ENCODE data around the gene TOM1L2. TPM values are rescaled to one million over a fixed set of nuclear protein-coding genes. Genes with fewer than 3 reads are reported as not detected.

The TOM1L2 gene
- total and polyA plus RNA-seq, 2 donors from 2014 or later = 28.2 to 59.4 TPM

- TF ChIP-seq CTCF (IDR thresholded peaks at IDR 0.05; ENCODE audit: borderline replicate concordance, extremely low read depth, insufficient read depth) = no peak
- H3K4me1 ChIP-seq (ENCODE audit: control insufficient read depth in 2 of 3, insufficient read depth in 2 of 3, low read depth in 1 of 3, low read length in 3 of 3) = peaks cover 5 to 44% (median 30%) of the 10 kb centered on the region in 3 donors
- no peaks in the 10 kb centered on the region for H3K27me3 ChIP-seq (ENCODE audit: control insufficient read depth, insufficient read depth, low read length)
- H3K9me3 ChIP-seq (ENCODE audit: control insufficient read depth in 2 of 3, insufficient read depth in 1 of 3, low read length in 3 of 3) = no peaks in the 10 kb centered on the region
- peak overlapping the region; percentile 71 to 78 for H3K27ac ChIP-seq (ENCODE audit: low read depth in 2 of 2, low read length in 2 of 2)
- no peak overlapping the region for H3K4me3 ChIP-seq (ENCODE audit: low read length in 3 of 3)
- H3K9ac ChIP-seq (ENCODE audit: low read length in 3 of 3) = peak overlapping the region in 1 of 3 donors; percentile 5
- no peaks in the 10 kb centered on the region for H3K36me3 ChIP-seq (ENCODE audit: control insufficient read depth in 2 of 3, insufficient read depth in 3 of 3, low read length in 3 of 3)
- no peak for DNase-seq
- FAIRE-seq = no peak
- intact Hi-C loops (cut with DNase I) = no loop called here
Measured at GRCh38 chr17:17926036-17926435, 46.2 kb downstream of the TOM1L2 start.

- H3K4me3 ChIP-seq (ENCODE audit: low read length in 3 of 3) = no peak overlapping the region
- peaks cover 5 to 38% (median 27%) of the 10 kb centered on the region in 3 donors for H3K4me1 ChIP-seq (ENCODE audit: control insufficient read depth in 2 of 3, insufficient read depth in 2 of 3, low read depth in 1 of 3, low read length in 3 of 3)
- FAIRE-seq (no peak), DNase-seq (no peak)
- H3K9me3 ChIP-seq (ENCODE audit: control insufficient read depth in 2 of 3, insufficient read depth in 1 of 3, low read length in 3 of 3) = no peaks in the 10 kb centered on the region
- intact Hi-C loops (cut with DNase I) = no loop called here
- H3K27ac ChIP-seq (ENCODE audit: low read depth in 2 of 2, low read length in 2 of 2) = no peak overlapping the region
- no peak overlapping the region for H3K9ac ChIP-seq (ENCODE audit: low read length in 3 of 3)
- no peaks in the 10 kb centered on the region for H3K27me3 ChIP-seq (ENCODE audit: control insufficient read depth, insufficient read depth, low read length)
- no peaks in the 10 kb centered on the region for H3K36me3 ChIP-seq (ENCODE audit: control insufficient read depth in 2 of 3, insufficient read depth in 3 of 3, low read length in 3 of 3)
- TF ChIP-seq CTCF (IDR thresholded peaks at IDR 0.05; ENCODE audit: borderline replicate concordance, extremely low read depth, insufficient read depth) = no peak
Measured at GRCh38 chr17:17924857-17925250, 47.3 kb downstream of the TOM1L2 start.

GRCh38 chr17:17924131-17924856 is 47.9 kb downstream of the TOM1L2 start:
- no peaks in the 10 kb centered on the region for H3K27me3 ChIP-seq (ENCODE audit: control insufficient read depth, insufficient read depth, low read length)
- H3K4me3 ChIP-seq (ENCODE audit: low read length in 3 of 3) = no peak overlapping the region
- TF ChIP-seq CTCF (IDR thresholded peaks at IDR 0.05; ENCODE audit: borderline replicate concordance, extremely low read depth, insufficient read depth) = no peak
- no peak for DNase-seq
- no peak overlapping the region for H3K27ac ChIP-seq (ENCODE audit: low read depth in 2 of 2, low read length in 2 of 2)
- peaks cover 5 to 34% (median 23%) of the 10 kb centered on the region in 3 donors for H3K4me1 ChIP-seq (ENCODE audit: control insufficient read depth in 2 of 3, insufficient read depth in 2 of 3, low read depth in 1 of 3, low read length in 3 of 3)
- intact Hi-C loops (cut with DNase I) = no loop called here
- H3K9ac ChIP-seq (ENCODE audit: low read length in 3 of 3) = no peak overlapping the region
- FAIRE-seq = no peak
- H3K36me3 ChIP-seq (ENCODE audit: control insufficient read depth in 2 of 3, insufficient read depth in 3 of 3, low read length in 3 of 3) = no peaks in the 10 kb centered on the region
- H3K9me3 ChIP-seq (ENCODE audit: control insufficient read depth in 2 of 3, insufficient read depth in 1 of 3, low read length in 3 of 3) = no peaks in the 10 kb centered on the region

All from kidney (tissue), 14 donors.